GM12891 (cell line): ENCODE data around the gene DPM3.

ENCODE experiments used
- PAX5 ChIP-seq: IDR thresholded peaks from 2 replicates; pipeline ENCODE4 v1.6.1; 2011; ENCODE audit warnings: low read length, moderate library complexity, mild to moderate bottlenecking; ENCODE audit not compliant: insufficient read depth, severe bottlenecking
- POLR2A ChIP-seq: IDR thresholded peaks from 2 replicates; pipeline ENCODE4 v1.6.1; 2011; ENCODE audit warnings: low read depth, low read length, control low read depth
- POLR2AphosphoS5 ChIP-seq: IDR thresholded peaks from 2 replicates; pipeline ENCODE4 v1.6.1; 2011; ENCODE audit warnings: low read depth, low read length, control low read depth
- POU2F2 ChIP-seq: IDR thresholded peaks from 2 replicates; pipeline ENCODE4 v1.6.1; 2011; ENCODE audit warnings: low read depth, mild to moderate bottlenecking, control low read depth, low read length, moderate library complexity
- SPI1 ChIP-seq: IDR thresholded peaks from 2 replicates; pipeline ENCODE4 v1.6.1; 2011; ENCODE audit warnings: low read depth, low read length, control low read depth
- TAF1 ChIP-seq: IDR thresholded peaks from 2 replicates; pipeline ENCODE4 v1.6.1; 2011; ENCODE audit warnings: low read depth, low read length, control low read depth

GRCh38 chr1:155127105-155127966, 13.0 kb downstream of the DPM3 start, which contains the start of gene EFNA1:
- TF ChIP-seq POLR2A (no peak), POLR2AphosphoS5 (no peak), TAF1 (no peak), PAX5 (no peak), SPI1 (no peak), POU2F2 (no peak)
